HCT116 (cell line): ENCODE results near the gene C9orf50. TPM values are rescaled to one million over a fixed set of nuclear protein-coding genes. Genes with fewer than 3 reads are reported as not detected.

ENCODE experiments used
- ATAC-seq: fragments of 200-7000 bp; cut with Tn5 transposase; 2 replicates; pipeline ENCODE4 v1.9.1; 2020; ENCODE audit warnings: mild to moderate bottlenecking, moderate library complexity
- BruUV-seq: library from RNA; stranded (reverse); fragments of 400-500 nt; replicated peaks from 2 replicates; lab custom pipeline; 2021; lab: Mats Ljungman, UMichigan
- CTCF ChIA-PET: fragments of 300-600 bp; sonication (Branson Sonifier 250); formaldehyde crosslinking; loops from one replicate; lab custom pipeline; 2021; ENCODE audit warnings: antibody characterized with exemption; lab: Charles Lee
- POLR2A ChIA-PET: fragments of 300-600, 350-600 bp; sonication (Branson Sonifier 250); formaldehyde crosslinking; loops from one replicate; lab custom pipeline; 2021; ENCODE audit warnings: antibody characterized with exemption; lab: Charles Lee
- RAD21 ChIA-PET, 2 experiments: fragments of 300-600 bp; sonication (Branson Sonifier 250); formaldehyde crosslinking; loops; one replicate each; lab custom pipeline; 2023; ENCODE audit warnings: low total read pairs in 2 of 2; ENCODE audit not compliant: uncharacterized antibody in 2 of 2, unreplicated experiment in 2 of 2, low non-redundant PET in 1 of 2; lab: Charles Lee
- DNase-seq: peaks from one replicate; pipeline ENCODE4 v3.0.0-alpha.2; 2010; ENCODE audit warnings: low read depth, low spot score
- H2AFZ ChIP-seq: fragments of 200-600 bp; shearing (Covaris generic), sonication (generic); 2 replicates; pipeline ENCODE4 v1.6.1; 2017; ENCODE audit warnings: low read depth, mixed run types, mixed read lengths, antibody characterized with exemption, low read length; ENCODE audit not compliant: poor library complexity, severe bottlenecking
- H3K27ac ChIP-seq: 2 replicates; pipeline ENCODE4 v1.5.1; 2012; ENCODE audit warnings: low read depth, low read length
- H3K27me3 ChIP-seq: fragments of 200-600 bp; sonication (generic); 2 replicates; pipeline ENCODE4 v1.6.1; 2016; ENCODE audit warnings: mixed run types, low read length, mixed read lengths; ENCODE audit not compliant: insufficient read depth
- H3K36me3 ChIP-seq, 2 experiments: fragments of 200-500 bp in 1 of 2; fragments of 200-600 bp in 1 of 2; sonication (Bioruptor generic) in 1 of 2; sonication (generic) in 1 of 2; 2 replicates each; pipeline versions ENCODE4 v1.5.1 to v1.6.1; 2014 to 2016; ENCODE audit warnings: low read length in 2 of 2, inconsistent platforms in 1 of 2, mixed read lengths in 1 of 2, mixed run types in 1 of 2; ENCODE audit not compliant: insufficient read depth in 2 of 2, control insufficient read depth in 1 of 2
- H3K4me1 ChIP-seq, 2 experiments: fragments of 200-600 bp in 1 of 2; sonication (generic) in 1 of 2; 2 replicates each; pipeline versions ENCODE4 v1.5.1 to v1.6.1; 2012 to 2017; ENCODE audit warnings: low read length in 2 of 2, inconsistent platforms in 1 of 2, mild to moderate bottlenecking in 1 of 2, mixed read lengths in 1 of 2, mixed run types in 1 of 2, moderate library complexity in 1 of 2; ENCODE audit not compliant: insufficient read depth in 2 of 2, control insufficient read depth in 1 of 2
- H3K4me2 ChIP-seq: fragments of 200-600 bp; sonication (generic); 2 replicates; pipeline ENCODE4 v1.6.1; 2017; ENCODE audit warnings: mixed run types, low read length, mixed read lengths
- H3K4me3 ChIP-seq, 2 experiments: fragments of 200-600 bp in 1 of 2; sonication (generic) in 1 of 2; replicated peaks in 1 of 2; 2 replicates each; pipeline ENCODE4 v1.5.1; 2011 to 2016; ENCODE audit warnings: low read length in 2 of 2, control low read depth in 1 of 2, low read depth in 1 of 2, mild to moderate bottlenecking in 1 of 2, mixed read lengths in 1 of 2, mixed run types in 1 of 2
- H3K79me2 ChIP-seq: fragments of 200-600 bp; sonication (generic); 2 replicates; pipeline ENCODE4 v1.6.1; 2017; ENCODE audit warnings: mild to moderate bottlenecking, mixed run types, low read length, moderate library complexity, mixed read lengths; ENCODE audit not compliant: insufficient read depth
- H3K9ac ChIP-seq: fragments of 200-600 bp; sonication (generic); 2 replicates; pipeline ENCODE4 v1.6.1; 2016; ENCODE audit warnings: low read length, mixed read lengths
- H3K9me2 ChIP-seq: fragments of 200-600 bp; sonication (generic), shearing (Covaris generic); 2 replicates; pipeline ENCODE4 v1.6.1; 2017; ENCODE audit warnings: mixed run types, mild to moderate bottlenecking, moderate library complexity; ENCODE audit not compliant: insufficient read depth
- H3K9me3 ChIP-seq, 2 experiments: fragments of 200-500 bp in 1 of 2; fragments of 200-600 bp in 1 of 2; sonication (Bioruptor generic) in 1 of 2; sonication (generic) in 1 of 2; 2 replicates each; pipeline ENCODE4 v1.6.1; 2014 to 2017; ENCODE audit warnings: low read length in 2 of 2, mixed read lengths in 2 of 2, inconsistent platforms in 1 of 2, low read depth in 1 of 2, mild to moderate bottlenecking in 1 of 2, mixed run types in 1 of 2, moderate library complexity in 1 of 2; ENCODE audit not compliant: control insufficient read depth in 1 of 2, insufficient read depth in 1 of 2
- H4K20me1 ChIP-seq: fragments of 200-600 bp; sonication (generic), shearing (Covaris generic); 2 replicates; pipeline ENCODE4 v1.6.1; 2017; ENCODE audit warnings: mixed run types, mild to moderate bottlenecking, moderate library complexity; ENCODE audit not compliant: insufficient read depth
- ATF3 ChIP-seq: IDR thresholded peaks from 2 replicates; pipeline ENCODE4 v1.6.1; 2012
- ELF1 ChIP-seq: IDR thresholded peaks from 2 replicates; pipeline ENCODE4 v1.6.1; 2012; ENCODE audit warnings: low read depth, borderline replicate concordance
- EZH2 ChIP-seq: fragments of 200-600 bp; sonication (generic); IDR thresholded peaks from 2 replicates; pipeline ENCODE4 v1.6.1; 2017; ENCODE audit warnings: antibody characterized with exemption, mixed run types
- EZH2phosphoT487 ChIP-seq: fragments of 200-600 bp; IDR thresholded peaks from 2 replicates; pipeline ENCODE4 v1.6.1; 2018; ENCODE audit warnings: antibody characterized with exemption, borderline replicate concordance
- FOSL1 ChIP-seq: IDR thresholded peaks from 2 replicates; pipeline ENCODE4 v1.6.1; 2012; ENCODE audit warnings: low read depth
- JUND ChIP-seq: IDR thresholded peaks from 2 replicates; pipeline ENCODE4 v1.6.1; 2012
- POLR2A ChIP-seq: IDR thresholded peaks from 2 replicates; pipeline ENCODE4 v1.7.0; 2011; ENCODE audit warnings: borderline replicate concordance; ENCODE audit not compliant: insufficient read depth, insufficient read length; ENCODE audit errors: extremely low read depth
- POLR2AphosphoS5 ChIP-seq: IDR thresholded peaks from 2 replicates; pipeline ENCODE4 v1.6.1; 2011; ENCODE audit warnings: mild to moderate bottlenecking, low read depth, low read length, moderate library complexity
- RAD21 ChIP-seq: IDR thresholded peaks from 2 replicates; pipeline ENCODE4 v1.6.1; 2012; ENCODE audit warnings: low read depth, mild to moderate bottlenecking
- SIN3A ChIP-seq: IDR thresholded peaks from 2 replicates; pipeline ENCODE4 v1.6.1; 2012; ENCODE audit warnings: low read depth
- SP1 ChIP-seq: IDR thresholded peaks from 2 replicates; pipeline ENCODE4 v1.6.1; 2012; ENCODE audit warnings: low read depth
- SRF ChIP-seq: IDR thresholded peaks from 2 replicates; pipeline ENCODE4 v1.6.1; 2012; ENCODE audit warnings: low read depth
- TCF7L2 ChIP-seq: IDR thresholded peaks from 2 replicates; pipeline ENCODE4 v1.7.0; 2011; ENCODE audit warnings: borderline replicate concordance, inconsistent platforms; ENCODE audit not compliant: insufficient read depth, insufficient read length; ENCODE audit errors: extremely low read depth
- ZBTB33 ChIP-seq: IDR thresholded peaks from 2 replicates; pipeline ENCODE4 v1.6.1; 2011; ENCODE audit warnings: mild to moderate bottlenecking, low read length, moderate library complexity; ENCODE audit not compliant: insufficient replicate concordance; ENCODE audit errors: extremely low read depth
- ZFX ChIP-seq: fragments of 450-650 bp; IDR thresholded peaks from 2 replicates; pipeline ENCODE4 v1.6.1; 2017
- ZNF274 ChIP-seq: fragments of 200-500 bp; sonication (Bioruptor generic); IDR thresholded peaks from 2 replicates; pipeline ENCODE4 v1.6.1; 2014; ENCODE audit warnings: mild to moderate bottlenecking, low read depth, low read length, inconsistent platforms
- intact Hi-C: fragments of 100-400 bp; cut with micrococcal nuclease; formaldehyde crosslinking; loops from 2 replicates; pipeline ENCODE4 v1.10.0; 2022
- total RNA-seq: library from RNA; stranded (reverse); gene quantifications from one replicate; pipeline ENCODE4 v1.2.1, GENCODE V29; 2021; ENCODE audit not compliant: unreplicated experiment

Gene C9orf50
- total RNA-seq, 1 experiment from 2014 or later: not detected

GRCh38 chr9:129595903-129596540 is 24.9 kb downstream of the C9orf50 start:
- no TSS peak for BruUV-seq
- H4K20me1 ChIP-seq: no peaks in the 10 kb centered on the region
- peak overlapping the region; percentile 83 for H3K9ac ChIP-seq
- no peak for DNase-seq
- peak; percentile 3 for ATAC-seq
- no peak overlapping the region for H2AFZ ChIP-seq
- TF ChIP-seq SRF (no peak), SIN3A (no peak), ZFX (no peak), EZH2phosphoT487 (no peak), JUND (no peak), POLR2AphosphoS5 (no peak)
- TF ChIP-seq, all 23 proteins: peak for 0
- no peaks in the 10 kb centered on the region for H3K9me3 ChIP-seq
- H3K79me2 ChIP-seq: no peaks in the 10 kb centered on the region
- no peaks in the 10 kb centered on the region for H3K36me3 ChIP-seq
- RAD21 ChIA-PET: interaction anchor here (0.6 to 2.2 kb wide), 5 partner anchors 8 to 224 kb away, joined by 3 to 6 read pairs (median 5); no protein-coding TSS in a partner anchor
- CTCF ChIA-PET: interaction anchor here (0.7 to 2.6 kb wide), 7 partner anchors 8 to 464 kb away, joined by 3 to 15 read pairs (median 3); no protein-coding TSS in a partner anchor
- H3K4me3 ChIP-seq: peak overlapping the region; percentile 57 to 67
- POLR2A ChIA-PET: interaction anchor here (0.6 to 3.6 kb wide), 21 partner anchors 9 to 422 kb away, joined by 3 to 46 read pairs (median 5); partner anchors contain the start of genes IER5L and NTMT1
- H3K27me3 ChIP-seq: no peaks in the 10 kb centered on the region
- intact Hi-C loops: no loop called here
- no peaks in the 10 kb centered on the region for H3K9me2 ChIP-seq
- H3K27ac ChIP-seq: peak overlapping the region; percentile 98
- H3K4me2 ChIP-seq: peak overlapping the region; percentile 95
- peaks cover 75 to 93% of the 10 kb centered on the region in 2 experiments for H3K4me1 ChIP-seq

GRCh38 chr9:129595311-129595741 is 25.6 kb downstream of the C9orf50 start:
- H3K4me3 ChIP-seq: no peak overlapping the region
- H3K27me3 ChIP-seq: no peaks in the 10 kb centered on the region
- peaks cover 68 to 93% of the 10 kb centered on the region in 2 experiments for H3K4me1 ChIP-seq
- intact Hi-C loops: no loop called here
- no peak for DNase-seq
- H3K9me3 ChIP-seq: no peaks in the 10 kb centered on the region
- ChIA-PET CTCF (interaction anchor here (0.7 to 1.6 kb wide), 4 partner anchors 8 to 464 kb away, joined by 3 to 4 read pairs (median 3); no protein-coding TSS in a partner anchor), RAD21 (interaction anchor here in 1 of 2 experiments (0.6 kb wide), 1 partner anchor 224 kb away, joined by 3 read pairs; no protein-coding TSS in a partner anchor), POLR2A (interaction anchor here (0.8 to 3.4 kb wide), 9 partner anchors 8 to 417 kb away, joined by 3 to 46 read pairs (median 5); partner anchors contain the start of genes IER5L and NTMT1)
- no peaks in the 10 kb centered on the region for H4K20me1 ChIP-seq
- H3K36me3 ChIP-seq: no peaks in the 10 kb centered on the region
- H3K9ac ChIP-seq: peak overlapping the region; percentile 83; the same call in 1 of the 2 replicates
- no peak overlapping the region for H2AFZ ChIP-seq
- peak overlapping the region; percentile 98 for H3K27ac ChIP-seq
- peak overlapping the region; percentile 95 for H3K4me2 ChIP-seq
- ATAC-seq: no peak
- BruUV-seq: no TSS peak
- TF ChIP-seq ZBTB33 (no peak), TCF7L2 (no peak), RAD21 (no peak), FOSL1 (no peak), ATF3 (no peak), ELF1 (no peak), ZNF274 (no peak), EZH2 (no peak), POLR2A (no peak), SP1 (no peak), JUND (no peak)
- no peaks in the 10 kb centered on the region for H3K9me2 ChIP-seq
- no peaks in the 10 kb centered on the region for H3K79me2 ChIP-seq
